A549 (cell line): ENCODE results near the gene MLPH.

Experiments used
- POLR2A ChIP-seq: IDR thresholded peaks from 2 replicates; pipeline ENCODE4 v1.6.1; 2012; ENCODE audit warnings: mild to moderate bottlenecking, low read length
- TF ChIP-seq, protein P1 (sequence below): fragments of >200 bp; sonication (Bioruptor Twin); formaldehyde crosslinking; IDR thresholded peaks from 3 replicates; pipeline ENCODE4 v1.5.1; 2016

DNA sequence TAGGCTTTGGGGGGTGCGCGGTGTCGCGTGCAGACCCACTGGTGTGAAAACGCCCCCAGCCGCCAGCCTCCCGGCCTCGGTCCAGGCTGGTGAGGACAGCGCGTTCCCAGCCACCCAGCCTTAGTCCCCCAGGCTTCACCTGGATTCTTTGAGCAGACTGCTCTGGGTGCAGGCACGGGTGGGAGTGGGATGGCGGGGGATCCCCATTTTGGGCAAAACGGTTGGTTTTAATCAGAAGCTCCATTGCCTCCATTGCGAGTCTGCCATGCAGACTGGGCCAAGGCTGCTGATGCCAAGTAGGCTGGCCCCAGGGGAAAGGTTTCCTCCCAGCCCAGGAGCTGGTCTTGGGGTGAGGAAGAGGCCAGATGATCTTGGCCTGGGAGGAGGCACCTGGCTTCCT lies 445 bp downstream of the MLPH start:
- TF ChIP-seq, protein P1, sequence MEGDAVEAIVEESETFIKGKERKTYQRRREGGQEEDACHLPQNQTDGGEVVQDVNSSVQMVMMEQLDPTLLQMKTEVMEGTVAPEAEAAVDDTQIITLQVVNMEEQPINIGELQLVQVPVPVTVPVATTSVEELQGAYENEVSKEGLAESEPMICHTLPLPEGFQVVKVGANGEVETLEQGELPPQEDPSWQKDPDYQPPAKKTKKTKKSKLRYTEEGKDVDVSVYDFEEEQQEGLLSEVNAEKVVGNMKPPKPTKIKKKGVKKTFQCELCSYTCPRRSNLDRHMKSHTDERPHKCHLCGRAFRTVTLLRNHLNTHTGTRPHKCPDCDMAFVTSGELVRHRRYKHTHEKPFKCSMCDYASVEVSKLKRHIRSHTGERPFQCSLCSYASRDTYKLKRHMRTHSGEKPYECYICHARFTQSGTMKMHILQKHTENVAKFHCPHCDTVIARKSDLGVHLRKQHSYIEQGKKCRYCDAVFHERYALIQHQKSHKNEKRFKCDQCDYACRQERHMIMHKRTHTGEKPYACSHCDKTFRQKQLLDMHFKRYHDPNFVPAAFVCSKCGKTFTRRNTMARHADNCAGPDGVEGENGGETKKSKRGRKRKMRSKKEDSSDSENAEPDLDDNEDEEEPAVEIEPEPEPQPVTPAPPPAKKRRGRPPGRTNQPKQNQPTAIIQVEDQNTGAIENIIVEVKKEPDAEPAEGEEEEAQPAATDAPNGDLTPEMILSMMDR, result no peak
- no peak; the same call in 1 of the 2 replicates for TF ChIP-seq POLR2A
